Measurements from ENCODE around the gene CDKL2. TPM values are rescaled to one million over a fixed set of nuclear protein-coding genes. Genes with fewer than 3 reads are reported as not detected.
"Not testable (repeated sequence)": the region's sequence is repeated elsewhere in the genome, so short reads cannot be mapped to it uniquely, and the experiment has no call there.

The CDKL2 gene
- total RNA-seq, 1 donor from 2014 or later: 20.6 TPM

GRCh38 chr4:75544870-75545269 lies 85.5 kb downstream of the CDKL2 start:
- no peaks in the 10 kb centered on the region for H3K4me1 ChIP-seq
- H3K27ac ChIP-seq: no peak overlapping the region
- intact Hi-C loops (cut with DNase I): no loop called here
- DNase-seq (no peak), ATAC-seq (no peak)
- H3K27me3 ChIP-seq: no peaks in the 10 kb centered on the region
- H3K9me3 ChIP-seq: no peaks in the 10 kb centered on the region
- TF ChIP-seq CTCF (IDR thresholded peaks at IDR 0.05): no peak
- no peak overlapping the region for H3K4me3 ChIP-seq
- H3K36me3 ChIP-seq: peaks cover 8% of the 10 kb centered on the region

- H3K4me3 ChIP-seq; ATAC-seq; H3K27ac ChIP-seq; H3K4me1 ChIP-seq; H3K27me3 ChIP-seq; DNase-seq; H3K9me3 ChIP-seq; intact Hi-C loops (cut with DNase I): not testable (repeated sequence)
- H3K36me3 ChIP-seq: peaks cover 12% of the 10 kb centered on the region
Observed at GRCh38 chr4:75544220-75544619, 86.1 kb downstream of the CDKL2 start.

GRCh38 chr4:75542824-75543223 lies 87.5 kb downstream of the CDKL2 start:
- intact Hi-C loops (cut with DNase I): no loop called here
- Histone ChIP-seq H3K36me3 (peaks cover 12% of the 10 kb centered on the region), H3K4me1 (no peaks in the 10 kb centered on the region), H3K27me3 (no peaks in the 10 kb centered on the region), H3K27ac (no peak overlapping the region), H3K9me3 (no peaks in the 10 kb centered on the region), H3K4me3 (no peak overlapping the region)
- DNase-seq: no peak
- no peak for ATAC-seq
- TF ChIP-seq CTCF (IDR thresholded peaks at IDR 0.05): no peak

GRCh38 chr4:75537308-75537707 lies 93.0 kb downstream of the CDKL2 start:
- ATAC-seq; DNase-seq; H3K9me3 ChIP-seq; H3K27me3 ChIP-seq; H3K27ac ChIP-seq; H3K4me3 ChIP-seq; intact Hi-C loops (cut with DNase I); H3K4me1 ChIP-seq: not testable (repeated sequence)
- peaks cover 12% of the 10 kb centered on the region for H3K36me3 ChIP-seq

- peaks cover 27% of the 10 kb centered on the region for H3K36me3 ChIP-seq
- intact Hi-C loops (cut with DNase I); H3K9me3 ChIP-seq; H3K27ac ChIP-seq; H3K4me3 ChIP-seq; DNase-seq; H3K27me3 ChIP-seq; ATAC-seq; H3K4me1 ChIP-seq: not testable (repeated sequence)
Observed at GRCh38 chr4:75533926-75534325, 96.4 kb downstream of the CDKL2 start.

- H3K27me3 ChIP-seq; H3K4me1 ChIP-seq; DNase-seq; H3K9me3 ChIP-seq; intact Hi-C loops (cut with DNase I); H3K4me3 ChIP-seq; H3K27ac ChIP-seq; ATAC-seq: not testable (repeated sequence)
- H3K36me3 ChIP-seq: peaks cover 32% of the 10 kb centered on the region
Observed at GRCh38 chr4:75533339-75533887, 96.9 kb downstream of the CDKL2 start.

- H3K4me1 ChIP-seq; ATAC-seq; H3K9me3 ChIP-seq; H3K4me3 ChIP-seq; intact Hi-C loops (cut with DNase I); H3K27me3 ChIP-seq; DNase-seq; H3K27ac ChIP-seq: not testable (repeated sequence)
- peaks cover 50% of the 10 kb centered on the region for H3K36me3 ChIP-seq
Observed at GRCh38 chr4:75531536-75532143, 98.7 kb downstream of the CDKL2 start.

- Histone ChIP-seq H3K4me1 (no peaks in the 10 kb centered on the region), H3K4me3 (no peak overlapping the region), H3K27me3 (no peaks in the 10 kb centered on the region), H3K27ac (no peak overlapping the region), H3K36me3 (peaks cover 59% of the 10 kb centered on the region), H3K9me3 (no peaks in the 10 kb centered on the region)
- intact Hi-C loops (cut with DNase I): no loop called here
- TF ChIP-seq CTCF (IDR thresholded peaks at IDR 0.05): no peak
- DNase-seq (no peak), ATAC-seq (no peak)
Observed at GRCh38 chr4:75530556-75531322, 99.6 kb downstream of the CDKL2 start.
